HL-60 (cell line): ENCODE measurements around the gene CPED1.

Source experiments
- CTCF ChIP-seq: IDR thresholded peaks from one replicate; pipeline ENCODE4 v1.5.1; 2011; ENCODE audit warnings: low read length, control low read depth, inconsistent platforms; ENCODE audit not compliant: insufficient read depth
- POLR2AphosphoS5 ChIP-seq: IDR thresholded peaks from 2 replicates; pipeline ENCODE4 v1.6.1; 2012; ENCODE audit warnings: low read depth
- SPI1 ChIP-seq: IDR thresholded peaks from 2 replicates; pipeline ENCODE4 v1.6.1; 2012; ENCODE audit warnings: low read depth, mild to moderate bottlenecking, borderline replicate concordance
- TF ChIP-seq, protein P1 (sequence below): IDR thresholded peaks from 2 replicates; pipeline ENCODE4 v1.6.1; 2012; ENCODE audit warnings: low read depth; ENCODE audit not compliant: insufficient replicate concordance

DNA sequence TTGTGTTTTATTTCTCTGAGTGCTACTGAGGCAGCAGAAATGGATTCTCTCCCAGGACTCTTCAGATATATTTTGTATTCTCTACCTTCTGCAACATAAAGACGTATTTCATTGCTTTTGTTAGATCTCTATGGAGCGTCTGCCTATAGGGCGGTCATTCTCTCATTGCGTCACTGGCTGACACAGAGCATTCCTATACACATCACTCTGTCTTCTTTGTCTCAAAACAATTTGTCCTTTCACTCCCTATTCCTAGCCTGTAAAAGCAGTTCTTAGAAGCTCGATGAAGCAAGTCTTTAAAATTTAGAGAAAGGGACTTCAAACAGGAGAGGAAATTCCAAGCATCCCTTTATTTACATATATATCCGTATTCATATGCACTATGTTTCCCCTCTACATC is 120.6 kb downstream of the CPED1 start:
- no peak for TF ChIP-seq CTCF
- TF ChIP-seq POLR2AphosphoS5 = no peak
- TF ChIP-seq, protein P1, sequence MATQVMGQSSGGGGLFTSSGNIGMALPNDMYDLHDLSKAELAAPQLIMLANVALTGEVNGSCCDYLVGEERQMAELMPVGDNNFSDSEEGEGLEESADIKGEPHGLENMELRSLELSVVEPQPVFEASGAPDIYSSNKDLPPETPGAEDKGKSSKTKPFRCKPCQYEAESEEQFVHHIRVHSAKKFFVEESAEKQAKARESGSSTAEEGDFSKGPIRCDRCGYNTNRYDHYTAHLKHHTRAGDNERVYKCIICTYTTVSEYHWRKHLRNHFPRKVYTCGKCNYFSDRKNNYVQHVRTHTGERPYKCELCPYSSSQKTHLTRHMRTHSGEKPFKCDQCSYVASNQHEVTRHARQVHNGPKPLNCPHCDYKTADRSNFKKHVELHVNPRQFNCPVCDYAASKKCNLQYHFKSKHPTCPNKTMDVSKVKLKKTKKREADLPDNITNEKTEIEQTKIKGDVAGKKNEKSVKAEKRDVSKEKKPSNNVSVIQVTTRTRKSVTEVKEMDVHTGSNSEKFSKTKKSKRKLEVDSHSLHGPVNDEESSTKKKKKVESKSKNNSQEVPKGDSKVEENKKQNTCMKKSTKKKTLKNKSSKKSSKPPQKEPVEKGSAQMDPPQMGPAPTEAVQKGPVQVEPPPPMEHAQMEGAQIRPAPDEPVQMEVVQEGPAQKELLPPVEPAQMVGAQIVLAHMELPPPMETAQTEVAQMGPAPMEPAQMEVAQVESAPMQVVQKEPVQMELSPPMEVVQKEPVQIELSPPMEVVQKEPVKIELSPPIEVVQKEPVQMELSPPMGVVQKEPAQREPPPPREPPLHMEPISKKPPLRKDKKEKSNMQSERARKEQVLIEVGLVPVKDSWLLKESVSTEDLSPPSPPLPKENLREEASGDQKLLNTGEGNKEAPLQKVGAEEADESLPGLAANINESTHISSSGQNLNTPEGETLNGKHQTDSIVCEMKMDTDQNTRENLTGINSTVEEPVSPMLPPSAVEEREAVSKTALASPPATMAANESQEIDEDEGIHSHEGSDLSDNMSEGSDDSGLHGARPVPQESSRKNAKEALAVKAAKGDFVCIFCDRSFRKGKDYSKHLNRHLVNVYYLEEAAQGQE = no peak
- TF ChIP-seq SPI1 = no peak
